NK-92 (cell line): ENCODE data around the gene MTARC1.

Experiments
- DNase-seq: peaks from one replicate; lab custom pipeline; 2025; ENCODE audit not compliant: unreplicated experiment; lab: John Stamatoyannopoulos, UW

The MTARC1 gene

DNA sequence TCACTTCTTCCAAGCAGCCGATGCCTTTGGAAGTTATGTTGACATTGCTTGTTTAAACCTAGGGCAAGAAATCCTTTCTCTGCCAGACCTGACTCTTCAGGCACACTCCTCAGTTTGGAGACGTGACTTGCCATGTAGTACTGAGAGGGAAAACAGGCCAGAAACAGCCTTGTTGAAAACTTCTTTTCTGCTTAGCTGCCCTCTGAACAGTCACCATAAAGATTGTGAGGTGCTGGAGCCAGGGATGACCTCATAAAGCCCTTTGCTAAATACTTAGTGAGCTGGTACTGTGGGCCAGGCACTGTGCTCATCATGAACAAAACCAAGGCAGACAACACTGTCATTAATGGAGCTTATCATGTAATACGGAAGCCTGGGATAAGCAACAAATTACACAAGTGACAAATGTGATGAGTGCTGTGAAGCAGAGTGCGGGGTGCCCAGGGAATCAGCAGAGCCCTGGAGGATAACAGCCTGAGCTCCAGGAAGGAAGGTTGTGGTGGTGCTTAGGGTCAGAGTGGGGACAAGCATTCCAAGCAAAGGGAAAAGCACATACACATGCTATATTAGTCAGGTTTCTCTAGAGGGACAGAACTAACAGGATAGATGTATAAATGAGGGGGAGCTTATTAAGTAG lies 42.4 kb downstream of the MTARC1 start:
- DNase-seq = no peak

DNA sequence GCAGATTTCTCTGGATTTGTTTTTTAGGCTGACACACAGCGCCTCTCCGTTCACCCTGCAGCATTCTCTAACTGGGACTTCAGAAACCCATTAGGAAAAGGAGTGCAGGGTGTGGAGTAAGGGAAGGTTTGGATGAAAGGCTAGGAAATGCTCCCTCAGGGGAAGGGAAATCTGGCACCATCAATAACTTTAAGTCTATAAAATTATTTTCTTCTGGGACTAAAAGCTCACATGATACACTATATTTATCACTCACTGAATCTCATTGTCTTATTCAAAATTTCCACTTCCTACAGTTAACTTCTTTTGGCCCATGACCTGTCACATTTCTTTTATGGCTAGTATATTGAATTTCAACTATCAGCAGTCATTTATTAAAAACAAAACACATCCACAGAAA lies 46.7 kb downstream of the MTARC1 start:
- no peak for DNase-seq

DNA sequence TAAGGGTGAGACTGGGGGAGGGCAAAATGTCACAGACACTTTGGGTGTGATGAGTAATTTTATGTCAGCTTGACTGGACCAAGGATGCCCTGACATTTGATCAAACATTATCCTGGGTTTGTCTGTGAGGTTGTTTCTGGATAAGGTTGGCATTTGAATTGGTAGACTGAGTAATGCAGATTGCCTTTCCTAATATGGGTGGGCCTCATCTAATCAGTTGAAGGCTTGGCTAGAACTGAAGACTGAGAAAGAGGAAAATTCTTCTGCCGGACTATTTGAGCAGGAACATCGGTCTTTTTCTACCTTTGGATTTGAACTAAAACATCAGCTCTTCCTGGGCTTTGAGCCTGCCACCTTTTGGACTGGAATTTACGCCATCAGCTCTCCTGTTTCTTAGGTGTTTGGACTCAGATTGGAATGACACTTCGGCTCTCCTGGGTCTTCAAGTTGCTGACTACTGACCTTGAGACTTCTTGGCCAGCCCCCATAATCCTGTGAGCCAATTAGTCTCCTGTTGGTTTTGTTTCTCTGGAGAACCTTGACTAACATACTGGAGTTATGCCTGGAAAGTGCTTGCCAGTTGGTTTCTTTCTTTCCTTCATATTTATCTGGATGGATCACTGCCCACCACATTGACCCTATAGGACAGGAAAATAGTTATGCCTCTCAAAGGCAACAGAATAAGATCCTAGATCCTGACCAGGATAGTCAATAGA lies 47.6 kb downstream of the MTARC1 start:
- no peak for DNase-seq
